Measurements from ENCODE around the gene ITPR1.

DNA sequence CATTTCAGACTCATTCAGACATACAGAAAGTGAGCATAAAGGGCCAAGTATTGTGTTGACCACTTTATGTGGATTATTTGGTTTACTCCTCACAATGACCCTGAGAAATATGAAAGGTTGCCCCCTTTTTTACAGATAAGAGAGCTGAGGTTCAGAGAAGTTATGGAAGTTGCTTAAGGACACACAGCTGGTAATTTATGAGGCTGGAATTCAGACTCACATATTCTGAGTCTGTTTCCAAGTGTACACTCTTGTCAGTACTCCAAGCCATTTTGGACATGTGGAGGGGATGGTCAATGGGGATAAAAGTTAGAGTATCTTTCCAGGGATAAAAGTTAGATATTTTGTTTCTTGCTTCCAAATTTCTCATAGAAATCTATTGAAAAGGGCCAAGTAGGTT, 15.9 kb downstream of the ITPR1 start:
- TF ChIP-seq, protein P1, sequence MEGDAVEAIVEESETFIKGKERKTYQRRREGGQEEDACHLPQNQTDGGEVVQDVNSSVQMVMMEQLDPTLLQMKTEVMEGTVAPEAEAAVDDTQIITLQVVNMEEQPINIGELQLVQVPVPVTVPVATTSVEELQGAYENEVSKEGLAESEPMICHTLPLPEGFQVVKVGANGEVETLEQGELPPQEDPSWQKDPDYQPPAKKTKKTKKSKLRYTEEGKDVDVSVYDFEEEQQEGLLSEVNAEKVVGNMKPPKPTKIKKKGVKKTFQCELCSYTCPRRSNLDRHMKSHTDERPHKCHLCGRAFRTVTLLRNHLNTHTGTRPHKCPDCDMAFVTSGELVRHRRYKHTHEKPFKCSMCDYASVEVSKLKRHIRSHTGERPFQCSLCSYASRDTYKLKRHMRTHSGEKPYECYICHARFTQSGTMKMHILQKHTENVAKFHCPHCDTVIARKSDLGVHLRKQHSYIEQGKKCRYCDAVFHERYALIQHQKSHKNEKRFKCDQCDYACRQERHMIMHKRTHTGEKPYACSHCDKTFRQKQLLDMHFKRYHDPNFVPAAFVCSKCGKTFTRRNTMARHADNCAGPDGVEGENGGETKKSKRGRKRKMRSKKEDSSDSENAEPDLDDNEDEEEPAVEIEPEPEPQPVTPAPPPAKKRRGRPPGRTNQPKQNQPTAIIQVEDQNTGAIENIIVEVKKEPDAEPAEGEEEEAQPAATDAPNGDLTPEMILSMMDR (IDR thresholded peaks at IDR 0.05): no peak
- no peak for TF ChIP-seq POLR2A (IDR thresholded peaks at IDR 0.05)
